SK-N-SH (cell line): Measurements from ENCODE around the gene FRMD3. TPM values are rescaled to one million over a fixed set of nuclear protein-coding genes. Genes with fewer than 3 reads are reported as not detected.

Experiments
- CTCF ChIA-PET: fragments of 300-600, 350-600 bp; formaldehyde crosslinking; extraction: SDS; loops from one replicate; lab custom pipeline; 2021; lab: Yijun Ruan, JAX
- POLR2A ChIA-PET: fragments of 350-600 bp; sonication (Branson Sonifier 250); formaldehyde crosslinking; extraction: SDS; loops from one replicate; lab custom pipeline; 2020; ENCODE audit warnings: antibody characterized with exemption, inconsistent platforms; lab: Yijun Ruan, JAX
- DNase-seq: peaks from one replicate; pipeline ENCODE4 v3.0.0; 2012
- H2AFZ ChIP-seq: fragments of 200-600 bp; sonication (generic); 2 replicates; pipeline ENCODE4 v1.8.1; 2016; ENCODE audit warnings: antibody characterized with exemption, mild to moderate bottlenecking, low read depth
- H3F3A ChIP-seq: fragments of 200-600 bp; sonication (generic); replicated peaks from 2 replicates; pipeline ENCODE3; 2016; ENCODE audit warnings: antibody characterized with exemption, mild to moderate bottlenecking; ENCODE audit not compliant: insufficient read depth
- H3K27ac ChIP-seq, 2 experiments: fragments of 200-500 bp in 1 of 2; fragments of 200-600 bp in 1 of 2; sonication (Bioruptor generic) in 1 of 2; sonication (generic), shearing (Covaris generic) in 1 of 2; 2 replicates each; pipeline versions ENCODE4 v1.5.1 to v1.6.1; 2014 to 2016; ENCODE audit warnings: low read depth in 2 of 2, inconsistent platforms in 1 of 2, low read length in 1 of 2, mild to moderate bottlenecking in 1 of 2, mixed read lengths in 1 of 2
- H3K27me3 ChIP-seq: fragments of 200-600 bp; sonication (generic), shearing (Covaris generic); 2 replicates; pipeline ENCODE4 v1.6.1; 2016; ENCODE audit warnings: mixed run types; ENCODE audit not compliant: insufficient read depth
- H3K36me3 ChIP-seq, 2 experiments: fragments of 200-500 bp in 1 of 2; fragments of 200-600 bp in 1 of 2; sonication (Bioruptor generic) in 1 of 2; sonication (generic) in 1 of 2; replicated peaks in 1 of 2; 2 replicates each; pipeline versions ENCODE3 to v1.5.1; 2014 to 2016; ENCODE audit warnings: low read length in 1 of 2, mild to moderate bottlenecking in 1 of 2; ENCODE audit not compliant: insufficient read depth in 2 of 2, control insufficient read depth in 1 of 2
- H3K4me1 ChIP-seq, 2 experiments: fragments of 200-500 bp in 1 of 2; fragments of 200-600 bp in 1 of 2; sonication (Bioruptor generic) in 1 of 2; sonication (generic), shearing (Covaris generic) in 1 of 2; 2 replicates each; pipeline versions ENCODE4 v1.5.1 to v1.6.1; 2014 to 2016; ENCODE audit warnings: low read depth in 1 of 2, low read length in 1 of 2, mixed run types in 1 of 2; ENCODE audit not compliant: insufficient read depth in 2 of 2, control insufficient read depth in 1 of 2
- H3K4me2 ChIP-seq: fragments of 200-600 bp; sonication (generic), shearing (Covaris generic); 2 replicates; pipeline ENCODE4 v1.6.1; 2017; ENCODE audit warnings: mixed run types
- H3K4me3 ChIP-seq, 2 experiments: fragments of 200-500 bp in 1 of 2; fragments of 200-600 bp in 1 of 2; sonication (Bioruptor generic) in 1 of 2; sonication (generic), shearing (Covaris generic) in 1 of 2; 2 replicates each; pipeline versions ENCODE4 v1.5.1 to v1.8.1; 2014 to 2016; ENCODE audit warnings: low read depth in 2 of 2, inconsistent platforms in 1 of 2, low read length in 1 of 2, mild to moderate bottlenecking in 1 of 2, mixed read lengths in 1 of 2, moderate library complexity in 1 of 2
- H3K79me2 ChIP-seq: fragments of 200-600 bp; sonication (generic); 2 replicates; pipeline ENCODE4 v1.8.1; 2017; ENCODE audit warnings: mild to moderate bottlenecking; ENCODE audit not compliant: insufficient read depth
- H3K9ac ChIP-seq: fragments of 200-600 bp; sonication (generic); 2 replicates; pipeline ENCODE4 v1.6.1; 2017; ENCODE audit warnings: mixed run types
- H3K9me2 ChIP-seq: fragments of 200-600 bp; sonication (generic); 2 replicates; pipeline ENCODE4 v1.6.1; 2017; ENCODE audit warnings: mixed run types
- H3K9me3 ChIP-seq: fragments of 200-600 bp; sonication (generic); 2 replicates; pipeline ENCODE4 v1.6.1; 2017; ENCODE audit warnings: mixed run types, mild to moderate bottlenecking, moderate library complexity
- H4K20me1 ChIP-seq: fragments of 200-600 bp; sonication (generic); 2 replicates; pipeline ENCODE4 v1.6.1; 2017; ENCODE audit warnings: mild to moderate bottlenecking, mixed run types; ENCODE audit not compliant: insufficient read depth
- CHD2 ChIP-seq: fragments of 150-350 bp; IDR thresholded peaks from 2 replicates; pipeline ENCODE4 v1.6.1; 2018; ENCODE audit warnings: low read length; ENCODE audit not compliant: partially characterized antibody
- CTCF ChIP-seq: fragments of 200-600 bp; sonication (generic); IDR thresholded peaks from 2 replicates; pipeline ENCODE4 v1.6.1; 2017; ENCODE audit warnings: antibody characterized with exemption, mild to moderate bottlenecking, moderate library complexity
- EP300 ChIP-seq, 2 experiments: IDR thresholded peaks; 2 replicates each; pipeline versions ENCODE4 v1.4.0 to v1.6.1; 2012; ENCODE audit warnings: borderline replicate concordance in 1 of 2, low read depth in 1 of 2, low read length in 1 of 2
- EZH2phosphoT487 ChIP-seq: fragments of 200-600 bp; sonication (generic); IDR thresholded peaks from 2 replicates; pipeline ENCODE4 v1.6.1; 2017; ENCODE audit warnings: low read depth, mixed run types, mild to moderate bottlenecking, antibody characterized with exemption, moderate library complexity, borderline replicate concordance
- FOSL2 ChIP-seq: IDR thresholded peaks from 2 replicates; pipeline ENCODE4 v1.4.0; 2012; ENCODE audit warnings: low read depth, mild to moderate bottlenecking, moderate library complexity, borderline replicate concordance
- FOXJ3 ChIP-seq: sonication (generic); formaldehyde crosslinking; IDR thresholded peaks from 2 replicates; pipeline ENCODE4 v1.5.1; 2020; ENCODE audit warnings: mild to moderate bottlenecking, missing genetic modification reagents
- FOXM1 ChIP-seq: IDR thresholded peaks from 2 replicates; pipeline ENCODE4 v1.4.0; 2012; ENCODE audit warnings: low read depth, mild to moderate bottlenecking
- GABPA ChIP-seq: IDR thresholded peaks from 2 replicates; pipeline ENCODE4 v1.4.0; 2012; ENCODE audit warnings: low read depth, mild to moderate bottlenecking
- GATA2 ChIP-seq: sonication (generic); formaldehyde crosslinking; IDR thresholded peaks from 2 replicates; pipeline ENCODE4 v1.5.0; 2020; ENCODE audit warnings: mild to moderate bottlenecking, missing genetic modification reagents
- NFIC ChIP-seq: IDR thresholded peaks from 2 replicates; pipeline ENCODE4 v1.4.0; 2012; ENCODE audit warnings: borderline replicate concordance
- NRF1 ChIP-seq: IDR thresholded peaks from 2 replicates; pipeline ENCODE4 v1.6.1; 2012; ENCODE audit warnings: low read depth, mild to moderate bottlenecking, low read length
- POLR2AphosphoS5 ChIP-seq: IDR thresholded peaks from 2 replicates; pipeline ENCODE4 v1.6.1; 2012; ENCODE audit warnings: low read depth, low read length
- RAD21 ChIP-seq: IDR thresholded peaks from 2 replicates; pipeline ENCODE4 v1.6.1; 2012; ENCODE audit warnings: mild to moderate bottlenecking, low read length
- RFX5 ChIP-seq: IDR thresholded peaks from 2 replicates; pipeline ENCODE4 v1.6.1; 2012; ENCODE audit warnings: mild to moderate bottlenecking, improper control_type of control experiment, low read length
- RXRA ChIP-seq: IDR thresholded peaks from 2 replicates; pipeline ENCODE4 v1.4.0; 2012; ENCODE audit warnings: low read depth, mild to moderate bottlenecking, borderline replicate concordance
- SMC3 ChIP-seq: IDR thresholded peaks from 2 replicates; pipeline ENCODE4 v1.6.1; 2012; ENCODE audit warnings: low read depth, low read length, improper control_type of control experiment
- USF1 ChIP-seq: IDR thresholded peaks from 2 replicates; pipeline ENCODE4 v1.4.0; 2012; ENCODE audit warnings: low read depth, borderline replicate concordance
- USF2 ChIP-seq: fragments of 150-350 bp; IDR thresholded peaks from 2 replicates; pipeline ENCODE4 v1.6.1; 2017; ENCODE audit warnings: antibody characterized with exemption, low read length, low read depth, borderline replicate concordance
- WGBS: methylation state at CpG from one replicate; pipeline ENCODE4 v1.1.6; 2017; ENCODE audit warnings: low lambda C conversion rate; 5-methylcytosine and 5-hydroxymethylcytosine counted together
- polyA plus RNA-seq, 3 experiments: library from polyadenylated mRNA; depleted of rRNA; stranded (reverse); fragments of >200 nt; gene quantifications; 2 replicates each; pipeline ENCODE4 v1.2.3, GENCODE V29; 2012
- TF ChIP-seq, protein P1 (sequence below): IDR thresholded peaks from 2 replicates; pipeline ENCODE4; 2012
- TF ChIP-seq, protein P2 (sequence below): IDR thresholded peaks from 2 replicates; pipeline ENCODE4 v1.4.0; 2012; ENCODE audit warnings: low read depth

The FRMD3 gene
- polyA plus RNA-seq, 1 of the 3 experiments (the other 2 are of a cell fraction): 0.89 TPM

DNA sequence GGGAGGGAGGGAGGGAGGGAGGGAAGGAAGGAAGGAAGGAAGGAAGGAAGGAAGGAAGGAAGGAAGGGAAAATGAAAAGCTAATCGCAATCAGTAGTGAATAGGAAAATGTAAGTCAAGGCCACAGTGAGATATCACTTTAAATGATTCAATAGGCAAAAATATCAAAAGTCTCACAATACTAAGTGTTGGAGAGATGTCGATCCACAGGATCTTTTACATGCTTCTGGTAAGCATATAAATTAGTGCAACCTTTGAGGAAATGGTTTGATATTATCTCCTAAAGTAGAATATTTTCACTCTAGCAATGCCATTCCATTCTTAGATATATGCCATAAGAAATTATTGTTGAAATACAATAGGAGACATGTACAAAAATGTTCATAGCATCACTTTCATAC is 58.4 kb downstream of the FRMD3 start:
- 69% methylated on average over 2 of the region's 2 CpGs for WGBS
- H3K27ac ChIP-seq: no peak overlapping the region
- H3K4me3 ChIP-seq: no peak overlapping the region
- ChIA-PET POLR2A (no interaction called here), CTCF (no interaction called here)
- DNase-seq: no peak
- H3K9ac ChIP-seq: no peak overlapping the region
- no peaks in the 10 kb centered on the region for H3K9me3 ChIP-seq
- H3K36me3 ChIP-seq: peaks cover 0 to 9% of the 10 kb centered on the region in 2 experiments
- TF ChIP-seq SMC3: no peak
- no peak for TF ChIP-seq EZH2phosphoT487
- TF ChIP-seq NFIC: no peak
- TF ChIP-seq USF1: no peak
- no peak for TF ChIP-seq FOXM1
- no peak for TF ChIP-seq RAD21
- no peak for TF ChIP-seq RXRA
- H3K4me2 ChIP-seq: no peak overlapping the region
- H3K4me1 ChIP-seq: no peaks in the 10 kb centered on the region; a peak in 1 of 4 replicates
- no peak overlapping the region for H2AFZ ChIP-seq
- no peaks in the 10 kb centered on the region for H3K9me2 ChIP-seq
- H4K20me1 ChIP-seq: no peaks in the 10 kb centered on the region
- H3K79me2 ChIP-seq: peaks cover 60% of the 10 kb centered on the region
- no peaks in the 10 kb centered on the region for H3K27me3 ChIP-seq
- no peaks in the 10 kb centered on the region for H3F3A ChIP-seq

DNA sequence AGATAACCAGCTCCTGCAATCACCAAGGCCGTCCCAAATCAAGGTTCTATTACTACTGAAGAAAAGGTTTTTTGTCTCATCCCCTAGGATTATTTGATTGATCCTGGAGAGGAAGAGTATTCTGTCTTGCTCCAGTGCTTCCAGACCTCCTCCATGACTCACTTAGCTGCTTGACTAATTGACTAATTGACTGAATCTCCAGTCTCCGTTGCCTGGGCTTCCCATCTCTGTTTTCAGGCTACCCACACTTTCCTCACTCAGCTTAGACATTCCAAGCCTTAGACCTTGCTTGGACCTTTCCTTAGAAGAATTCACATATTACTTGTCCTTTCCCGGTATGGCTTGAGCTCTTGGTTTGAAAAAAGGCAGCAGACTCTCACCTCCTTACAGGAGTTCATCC is 60.6 kb downstream of the FRMD3 start:
- H3K9ac ChIP-seq: no peak overlapping the region
- no peaks in the 10 kb centered on the region for H3K9me2 ChIP-seq
- ChIA-PET CTCF (interaction anchor here (1.2 kb wide), 1 partner anchor 22 kb away, joined by 4 read pairs; no protein-coding TSS in a partner anchor), POLR2A (no interaction called here)
- no peak for DNase-seq
- H3F3A ChIP-seq: peaks cover 5% of the 10 kb centered on the region
- TF ChIP-seq CHD2 (no peak), FOSL2 (no peak), RFX5 (no peak), NRF1 (no peak), GABPA (no peak), FOXM1 (no peak), USF1 (no peak), CTCF (no peak), POLR2AphosphoS5 (no peak), USF2 (no peak), EP300 (IDR thresholded peaks at IDR 0.05; ENCODE audit: borderline replicate concordance in 1 of 2, low read depth in 1 of 2, low read length in 1 of 2) (no peak), FOXJ3 (CRISPR knock-in tag) (no peak), GATA2 (no peak)
- TF ChIP-seq, protein P1, sequence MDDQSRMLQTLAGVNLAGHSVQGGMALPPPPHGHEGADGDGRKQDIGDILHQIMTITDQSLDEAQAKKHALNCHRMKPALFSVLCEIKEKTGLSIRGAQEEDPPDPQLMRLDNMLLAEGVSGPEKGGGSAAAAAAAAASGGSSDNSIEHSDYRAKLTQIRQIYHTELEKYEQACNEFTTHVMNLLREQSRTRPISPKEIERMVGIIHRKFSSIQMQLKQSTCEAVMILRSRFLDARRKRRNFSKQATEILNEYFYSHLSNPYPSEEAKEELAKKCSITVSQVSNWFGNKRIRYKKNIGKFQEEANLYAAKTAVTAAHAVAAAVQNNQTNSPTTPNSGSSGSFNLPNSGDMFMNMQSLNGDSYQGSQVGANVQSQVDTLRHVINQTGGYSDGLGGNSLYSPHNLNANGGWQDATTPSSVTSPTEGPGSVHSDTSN: no peak
- TF ChIP-seq, protein P2, sequence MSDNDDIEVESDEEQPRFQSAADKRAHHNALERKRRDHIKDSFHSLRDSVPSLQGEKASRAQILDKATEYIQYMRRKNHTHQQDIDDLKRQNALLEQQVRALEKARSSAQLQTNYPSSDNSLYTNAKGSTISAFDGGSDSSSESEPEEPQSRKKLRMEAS: no peak
- H2AFZ ChIP-seq: no peak overlapping the region
- peaks cover 0 to 9% of the 10 kb centered on the region in 2 experiments for H3K36me3 ChIP-seq
- peaks cover 48% of the 10 kb centered on the region for H3K79me2 ChIP-seq
- H3K4me1 ChIP-seq: peaks cover 0 to 7% of the 10 kb centered on the region in 2 experiments; a peak in 2 of 4 replicates
- H3K9me3 ChIP-seq: no peaks in the 10 kb centered on the region
- peak overlapping the region in 1 of 2 experiments; percentile 35; a peak in 2 of 4 replicates for H3K27ac ChIP-seq
- no peak overlapping the region for H3K4me3 ChIP-seq
- H3K27me3 ChIP-seq: no peaks in the 10 kb centered on the region
- no peaks in the 10 kb centered on the region for H4K20me1 ChIP-seq
- 57% methylated on average over 3 of the region's 3 CpGs for WGBS
- H3K4me2 ChIP-seq: no peak overlapping the region
